Suppressor macrophage treated with lipopolysaccharide for 1 hour (primary cell): ENCODE results near the gene AKAP6.

Experiments
- DNase-seq, 3 donors: peaks; one replicate each; pipeline ENCODE4 v3.0.0-alpha.2; 2020 to 2022

The AKAP6 gene

GRCh38 chr14:32681598-32681997 lies 352.5 kb downstream of the AKAP6 start:
- no peak for DNase-seq

GRCh38 chr14:32682214-32682613 lies 353.1 kb downstream of the AKAP6 start:
- DNase-seq, result no peak

- peak; percentile 39 to 57 (median 44) for DNase-seq
These were observed 354.6 kb downstream of the AKAP6 start for GRCh38 chr14:32683679-32684078.

GRCh38 chr14:32688941-32689340 lies 359.8 kb downstream of the AKAP6 start:
- no peak for DNase-seq

- DNase-seq, result no peak
These were observed 363.3 kb downstream of the AKAP6 start for GRCh38 chr14:32692441-32692840.

- no peak for DNase-seq
These were observed 364.0 kb downstream of the AKAP6 start for GRCh38 chr14:32693114-32693513.

GRCh38 chr14:32694795-32695449 lies 365.8 kb downstream of the AKAP6 start:
- DNase-seq, result no peak

- DNase-seq, result peak; percentile 78 to 92 (median 87)
These were observed 367.4 kb downstream of the AKAP6 start for GRCh38 chr14:32696325-32697091.

- no peak for DNase-seq
These were observed 368.0 kb downstream of the AKAP6 start for GRCh38 chr14:32697114-32697513.

GRCh38 chr14:32697704-32698103 lies 368.6 kb downstream of the AKAP6 start:
- DNase-seq, result peak; percentile 56 to 85 (median 67)

- DNase-seq, result no peak
These were observed 369.7 kb downstream of the AKAP6 start for GRCh38 chr14:32698831-32699230.

GRCh38 chr14:32701475-32701874 lies 372.4 kb downstream of the AKAP6 start:
- no peak for DNase-seq

- no peak for DNase-seq
These were observed 373.0 kb downstream of the AKAP6 start for GRCh38 chr14:32702088-32702487.

GRCh38 chr14:32702562-32702961 lies 373.5 kb downstream of the AKAP6 start:
- DNase-seq, result peak in 1 of 3 donors; percentile 39

GRCh38 chr14:32703183-32703621 lies 374.1 kb downstream of the AKAP6 start:
- no peak for DNase-seq

- DNase-seq, result no peak
These were observed 377.8 kb downstream of the AKAP6 start for GRCh38 chr14:32706721-32707519.

GRCh38 chr14:32707742-32708500 lies 378.8 kb downstream of the AKAP6 start:
- DNase-seq, result no peak

GRCh38 chr14:32709027-32709426 lies 379.9 kb downstream of the AKAP6 start:
- DNase-seq, result peak; percentile 18 to 38 (median 25)

- DNase-seq, result no peak
These were observed 381.2 kb downstream of the AKAP6 start for GRCh38 chr14:32710231-32710671.

- DNase-seq, result peak; percentile 59 to 62 (median 60)
These were observed 381.9 kb downstream of the AKAP6 start for GRCh38 chr14:32710731-32711680.

GRCh38 chr14:32713856-32714255 lies 384.8 kb downstream of the AKAP6 start:
- no peak for DNase-seq
